G401.6 (cell line): Measurements from ENCODE around the gene PRKCZ.

Experiments
- FAIRE-seq: peaks from 2 replicates; lab custom pipeline; 2012; peaks lifted over from hg19 to GRCh38; lab: Jason Lieb, UNC

PRKCZ gene

GRCh38 chr1:2212532-2213491 is 162.6 kb downstream of the PRKCZ start:
- FAIRE-seq = peak; percentile 87

GRCh38 chr1:2213576-2214505 is 163.6 kb downstream of the PRKCZ start:
- FAIRE-seq = no peak

GRCh38 chr1:2214541-2215241 is 164.5 kb downstream of the PRKCZ start:
- no peak for FAIRE-seq

GRCh38 chr1:2215329-2215728 is 165.1 kb downstream of the PRKCZ start:
- no peak for FAIRE-seq

- no peak for FAIRE-seq
These were observed 165.9 kb downstream of the PRKCZ start for GRCh38 chr1:2215909-2216766.

- no peak for FAIRE-seq
These were observed 166.5 kb downstream of the PRKCZ start for GRCh38 chr1:2216767-2217058.

- no peak for FAIRE-seq
These were observed 171.1 kb downstream of the PRKCZ start for GRCh38 chr1:2221271-2221670.

GRCh38 chr1:2224170-2224584 is 174.0 kb downstream of the PRKCZ start:
- FAIRE-seq = no peak

GRCh38 chr1:2224631-2225428 is 174.6 kb downstream of the PRKCZ start:
- no peak for FAIRE-seq

GRCh38 chr1:2226525-2227345 is 176.5 kb downstream of the PRKCZ start:
- no peak for FAIRE-seq

GRCh38 chr1:2227346-2228156 is 177.3 kb downstream of the PRKCZ start:
- no peak for FAIRE-seq

- FAIRE-seq = no peak
These were observed 178.0 kb downstream of the PRKCZ start, which contains the start of gene SKI for GRCh38 chr1:2228157-2228594. TSS of gene SKI (plus strand) at chr1:2228319. CDS start at chr1:2228767, 448 bp downstream.

GRCh38 chr1:2228694-2229036 is 178.5 kb downstream of the PRKCZ start:
- no peak for FAIRE-seq

- FAIRE-seq = no peak
These were observed 179.0 kb downstream of the PRKCZ start for GRCh38 chr1:2229037-2229864.

GRCh38 chr1:2229911-2230731 is 179.9 kb downstream of the PRKCZ start:
- FAIRE-seq = no peak

- no peak for FAIRE-seq
These were observed 180.7 kb downstream of the PRKCZ start for GRCh38 chr1:2230781-2231531.
